ENCODE measurements around the gene NAPA. TPM values are rescaled to one million over a fixed set of nuclear protein-coding genes. Genes with fewer than 3 reads are reported as not detected.

Gene NAPA
- total and polyA plus RNA-seq, 4 donors, result 65.7 to 140 (median 124) TPM

DNA sequence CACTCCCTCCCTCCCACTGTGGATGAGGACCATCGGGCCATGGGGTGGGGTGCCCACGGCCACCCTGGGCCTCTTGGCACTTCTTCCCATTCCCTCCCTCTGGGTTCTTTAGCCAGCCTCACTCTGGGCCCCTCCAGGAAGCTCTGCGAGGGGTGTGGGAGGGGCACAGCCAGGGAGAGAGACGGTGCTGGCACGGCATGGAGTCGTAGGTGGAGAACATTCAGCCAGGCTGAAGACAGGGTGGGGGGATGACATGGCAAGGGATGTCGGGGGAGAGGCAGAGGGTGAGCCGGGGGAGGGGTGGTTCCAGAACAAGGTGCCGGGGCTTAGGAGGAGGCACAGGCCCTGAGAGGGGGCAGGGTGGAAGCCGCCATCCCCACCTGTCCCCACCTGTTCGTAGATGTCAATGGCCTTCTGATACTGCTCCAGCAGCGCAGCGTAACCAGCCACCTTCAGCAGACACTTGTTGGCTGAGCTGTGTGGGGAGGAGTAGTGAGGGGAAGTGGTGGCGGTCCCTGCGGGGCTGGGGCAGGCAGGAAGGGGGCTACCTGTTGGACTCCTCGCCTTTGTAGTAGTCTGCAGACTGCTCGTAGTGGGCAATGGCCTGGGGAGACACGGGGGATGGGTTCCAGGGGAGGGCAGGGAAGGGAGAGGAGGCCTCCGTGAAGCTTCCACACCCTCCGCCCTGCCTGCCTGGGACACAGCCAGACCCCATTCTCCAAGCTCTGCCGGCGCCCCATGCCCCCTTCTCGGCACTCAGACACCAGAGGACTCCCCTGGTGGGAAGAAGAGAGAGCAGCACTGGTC lies 22.1 kb downstream of the NAPA start:
- H3K9me3 ChIP-seq (ENCODE audit: control insufficient read depth in 4 of 4, insufficient read depth in 3 of 4, low read length in 3 of 4), result peaks cover 0 to 2% (median 0%) of the 10 kb centered on the region in 4 donors
- H3K36me3 ChIP-seq (ENCODE audit: control insufficient read depth in 4 of 4, insufficient read depth in 4 of 4, low read length in 4 of 4), result peaks cover 4 to 83% (median 19%) of the 10 kb centered on the region in 4 donors
- no peak overlapping the region for H3K9ac ChIP-seq (ENCODE audit: insufficient read depth in 1 of 2, low read length in 2 of 2)
- H3K27ac ChIP-seq (ENCODE audit: low read depth in 1 of 2, low read length in 1 of 2), result no peak overlapping the region
- 61 to 74% methylated on average over 21 to 23 of the region's 23 CpGs for WGBS, 2 donors
- H3K4me1 ChIP-seq (ENCODE audit: control insufficient read depth in 5 of 5, insufficient read depth in 5 of 5, low read length in 5 of 5), result no peaks in the 10 kb centered on the region
- ATAC-seq (ENCODE audit: insufficient read depth, low FRiP score) (no peak), DNase-seq (no peak)
- no peak overlapping the region for H3K4me3 ChIP-seq
- no peaks in the 10 kb centered on the region for H3K27me3 ChIP-seq (ENCODE audit: control insufficient read depth in 3 of 3, insufficient read depth in 3 of 3, low read length in 2 of 3)
- TF ChIP-seq, protein P1, sequence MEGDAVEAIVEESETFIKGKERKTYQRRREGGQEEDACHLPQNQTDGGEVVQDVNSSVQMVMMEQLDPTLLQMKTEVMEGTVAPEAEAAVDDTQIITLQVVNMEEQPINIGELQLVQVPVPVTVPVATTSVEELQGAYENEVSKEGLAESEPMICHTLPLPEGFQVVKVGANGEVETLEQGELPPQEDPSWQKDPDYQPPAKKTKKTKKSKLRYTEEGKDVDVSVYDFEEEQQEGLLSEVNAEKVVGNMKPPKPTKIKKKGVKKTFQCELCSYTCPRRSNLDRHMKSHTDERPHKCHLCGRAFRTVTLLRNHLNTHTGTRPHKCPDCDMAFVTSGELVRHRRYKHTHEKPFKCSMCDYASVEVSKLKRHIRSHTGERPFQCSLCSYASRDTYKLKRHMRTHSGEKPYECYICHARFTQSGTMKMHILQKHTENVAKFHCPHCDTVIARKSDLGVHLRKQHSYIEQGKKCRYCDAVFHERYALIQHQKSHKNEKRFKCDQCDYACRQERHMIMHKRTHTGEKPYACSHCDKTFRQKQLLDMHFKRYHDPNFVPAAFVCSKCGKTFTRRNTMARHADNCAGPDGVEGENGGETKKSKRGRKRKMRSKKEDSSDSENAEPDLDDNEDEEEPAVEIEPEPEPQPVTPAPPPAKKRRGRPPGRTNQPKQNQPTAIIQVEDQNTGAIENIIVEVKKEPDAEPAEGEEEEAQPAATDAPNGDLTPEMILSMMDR (IDR thresholded peaks at IDR 0.05; ENCODE audit: control extremely low read depth, extremely low read depth), result no peak

DNA sequence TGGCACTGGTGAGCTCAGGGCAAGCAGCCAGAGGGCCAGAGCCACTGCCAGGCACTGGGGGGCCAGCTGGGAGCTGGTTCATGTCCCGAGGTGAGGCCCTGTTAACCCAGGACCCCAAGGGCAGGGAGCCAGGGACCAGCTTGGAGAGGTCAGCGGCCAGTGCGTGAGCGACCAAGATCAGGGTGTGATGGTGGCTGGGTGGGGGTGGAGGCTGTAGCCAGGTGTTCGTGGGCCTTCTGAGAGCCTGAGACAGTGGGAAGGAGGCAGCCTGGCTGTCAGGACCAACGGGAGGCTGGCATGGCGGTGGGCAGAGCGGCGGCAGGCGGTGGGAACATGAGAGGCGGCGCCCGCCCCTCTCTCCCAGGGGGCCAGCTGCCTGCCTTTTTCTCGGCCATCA lies 22.7 kb downstream of the NAPA start:
- no peak overlapping the region for H3K9ac ChIP-seq (ENCODE audit: insufficient read depth in 1 of 2, low read length in 2 of 2)
- peaks cover 0 to 2% (median 0%) of the 10 kb centered on the region in 4 donors for H3K9me3 ChIP-seq (ENCODE audit: control insufficient read depth in 4 of 4, insufficient read depth in 3 of 4, low read length in 3 of 4)
- TF ChIP-seq, protein P1 (IDR thresholded peaks at IDR 0.05; ENCODE audit: control extremely low read depth, extremely low read depth), result no peak
- WGBS, 2 donors, result 81 to 91% methylated on average over 6 to 14 of the region's 14 CpGs
- DNase-seq (no peak), ATAC-seq (ENCODE audit: insufficient read depth, low FRiP score) (no peak)
- H3K36me3 ChIP-seq (ENCODE audit: control insufficient read depth in 4 of 4, insufficient read depth in 4 of 4, low read length in 4 of 4), result peaks cover 4 to 82% (median 19%) of the 10 kb centered on the region in 4 donors
- H3K27me3 ChIP-seq (ENCODE audit: control insufficient read depth in 3 of 3, insufficient read depth in 3 of 3, low read length in 2 of 3), result no peaks in the 10 kb centered on the region
- H3K4me3 ChIP-seq, result no peak overlapping the region
- H3K27ac ChIP-seq (ENCODE audit: low read depth in 1 of 2, low read length in 1 of 2), result no peak overlapping the region
- H3K4me1 ChIP-seq (ENCODE audit: control insufficient read depth in 5 of 5, insufficient read depth in 5 of 5, low read length in 5 of 5), result no peaks in the 10 kb centered on the region

DNA sequence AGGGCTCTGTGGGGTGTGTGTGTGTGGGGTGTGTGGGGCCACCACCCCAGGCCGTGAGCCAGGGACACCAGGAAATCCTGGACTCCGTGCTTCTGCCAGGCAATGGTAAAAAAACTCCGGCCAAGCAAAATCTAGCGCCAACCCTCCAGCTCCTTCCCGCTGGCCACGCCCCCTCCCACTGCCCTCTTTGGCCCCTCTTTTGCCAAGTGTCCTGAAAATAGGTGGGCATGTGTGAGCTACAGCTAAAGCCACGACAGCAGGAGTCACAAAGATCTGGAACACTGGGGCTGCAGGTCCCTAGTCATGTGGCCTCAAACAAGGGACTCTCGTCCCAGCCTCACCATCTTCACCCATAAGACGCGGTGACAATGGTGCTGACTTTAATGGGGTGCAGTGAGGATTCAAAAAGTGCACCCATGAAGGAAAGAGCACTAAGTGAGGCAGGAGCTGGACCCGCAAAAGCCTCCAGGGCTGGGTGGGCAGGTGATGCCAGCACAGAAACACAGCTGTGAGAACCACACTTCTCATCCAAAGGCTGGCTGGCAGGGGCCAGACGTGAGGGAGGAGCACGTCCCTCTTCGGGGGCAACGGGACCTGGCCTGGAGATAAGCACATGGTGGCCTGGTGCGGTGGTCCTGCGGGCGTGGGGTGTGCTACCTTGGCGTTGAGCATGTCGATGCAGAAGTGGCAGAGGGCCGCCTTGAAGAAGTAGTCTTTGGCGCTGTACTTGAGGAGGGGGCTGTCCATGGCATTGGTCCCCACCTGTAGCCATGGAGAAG lies 23.3 kb downstream of the NAPA start:
- Histone ChIP-seq H3K27me3 (ENCODE audit: control insufficient read depth in 3 of 3, insufficient read depth in 3 of 3, low read length in 2 of 3) (no peaks in the 10 kb centered on the region), H3K9me3 (ENCODE audit: control insufficient read depth in 4 of 4, insufficient read depth in 3 of 4, low read length in 3 of 4) (peaks cover 0 to 2% (median 0%) of the 10 kb centered on the region in 4 donors), H3K27ac (ENCODE audit: low read depth in 1 of 2, low read length in 1 of 2) (no peak overlapping the region), H3K4me1 (ENCODE audit: control insufficient read depth in 5 of 5, insufficient read depth in 5 of 5, low read length in 5 of 5) (no peaks in the 10 kb centered on the region), H3K9ac (ENCODE audit: insufficient read depth in 1 of 2, low read length in 2 of 2) (no peak overlapping the region), H3K36me3 (ENCODE audit: control insufficient read depth in 4 of 4, insufficient read depth in 4 of 4, low read length in 4 of 4) (peaks cover 4 to 78% (median 19%) of the 10 kb centered on the region in 4 donors), H3K4me3 (no peak overlapping the region)
- TF ChIP-seq, protein P1 (IDR thresholded peaks at IDR 0.05; ENCODE audit: control extremely low read depth, extremely low read depth), result no peak
- WGBS, 2 donors, result 82 to 87% methylated on average over 22 of the region's 22 CpGs
- ATAC-seq (ENCODE audit: insufficient read depth, low FRiP score), result no peak
- no peak for DNase-seq
